ENCODE measurements around the gene AP4S1.

The AP4S1 gene

DNA sequence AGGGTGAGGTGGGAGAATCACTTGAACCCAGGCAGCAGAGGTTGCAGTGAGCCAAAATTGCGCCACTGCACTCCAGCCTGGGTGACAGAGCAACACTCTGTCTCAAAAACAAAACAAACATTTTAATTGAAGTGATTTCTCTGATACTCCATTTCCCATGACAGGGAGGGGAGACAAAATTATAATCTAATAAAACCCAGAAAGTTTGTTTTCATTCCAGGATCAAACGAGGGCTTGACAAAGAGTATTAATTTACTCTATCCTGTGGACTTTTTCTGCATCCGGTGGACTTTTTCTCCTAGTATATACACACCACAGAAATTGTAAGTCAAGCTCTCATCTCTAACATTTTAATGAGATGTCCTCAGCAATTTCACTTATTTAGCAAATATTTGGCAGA is 14.5 kb upstream of the AP4S1 start:
- no peak overlapping the region for H3K9ac ChIP-seq
- TF ChIP-seq, protein P1, sequence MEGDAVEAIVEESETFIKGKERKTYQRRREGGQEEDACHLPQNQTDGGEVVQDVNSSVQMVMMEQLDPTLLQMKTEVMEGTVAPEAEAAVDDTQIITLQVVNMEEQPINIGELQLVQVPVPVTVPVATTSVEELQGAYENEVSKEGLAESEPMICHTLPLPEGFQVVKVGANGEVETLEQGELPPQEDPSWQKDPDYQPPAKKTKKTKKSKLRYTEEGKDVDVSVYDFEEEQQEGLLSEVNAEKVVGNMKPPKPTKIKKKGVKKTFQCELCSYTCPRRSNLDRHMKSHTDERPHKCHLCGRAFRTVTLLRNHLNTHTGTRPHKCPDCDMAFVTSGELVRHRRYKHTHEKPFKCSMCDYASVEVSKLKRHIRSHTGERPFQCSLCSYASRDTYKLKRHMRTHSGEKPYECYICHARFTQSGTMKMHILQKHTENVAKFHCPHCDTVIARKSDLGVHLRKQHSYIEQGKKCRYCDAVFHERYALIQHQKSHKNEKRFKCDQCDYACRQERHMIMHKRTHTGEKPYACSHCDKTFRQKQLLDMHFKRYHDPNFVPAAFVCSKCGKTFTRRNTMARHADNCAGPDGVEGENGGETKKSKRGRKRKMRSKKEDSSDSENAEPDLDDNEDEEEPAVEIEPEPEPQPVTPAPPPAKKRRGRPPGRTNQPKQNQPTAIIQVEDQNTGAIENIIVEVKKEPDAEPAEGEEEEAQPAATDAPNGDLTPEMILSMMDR (IDR thresholded peaks at IDR 0.05) = no peak
- no peak overlapping the region for H3K4me2 ChIP-seq (ENCODE audit: low read length)
- no peaks in the 10 kb centered on the region for H3K9me3 ChIP-seq (ENCODE audit: control insufficient read depth, low read length)
- H3K79me2 ChIP-seq = peaks cover 46% of the 10 kb centered on the region
- H3K27ac ChIP-seq = no peak overlapping the region
- no peak overlapping the region for H2AFZ ChIP-seq
- H3K4me1 ChIP-seq = no peaks in the 10 kb centered on the region
- no peaks in the 10 kb centered on the region for H3K36me3 ChIP-seq (ENCODE audit: control insufficient read depth, insufficient read depth, low read length)
- no peak overlapping the region for H3K4me3 ChIP-seq (ENCODE audit: low read depth, low read length)
- H3K27me3 ChIP-seq (ENCODE audit: control insufficient read depth, insufficient read depth, low read length) = no peaks in the 10 kb centered on the region

GRCh38 chr14:31013841-31014240 is 11.6 kb upstream of the AP4S1 start:
- no peak overlapping the region for H3K27ac ChIP-seq
- no peaks in the 10 kb centered on the region for H3K27me3 ChIP-seq (ENCODE audit: control insufficient read depth, insufficient read depth, low read length)
- no peak overlapping the region for H3K4me3 ChIP-seq (ENCODE audit: low read depth, low read length)
- H3K9me3 ChIP-seq (ENCODE audit: control insufficient read depth, low read length) = no peaks in the 10 kb centered on the region
- peaks cover 56% of the 10 kb centered on the region for H3K79me2 ChIP-seq
- no peak overlapping the region for H3K9ac ChIP-seq
- H3K36me3 ChIP-seq (ENCODE audit: control insufficient read depth, insufficient read depth, low read length) = no peaks in the 10 kb centered on the region
- TF ChIP-seq, protein P1 (IDR thresholded peaks at IDR 0.05) = no peak
- no peak overlapping the region for H3K4me2 ChIP-seq (ENCODE audit: low read length)
- H3K4me1 ChIP-seq = no peaks in the 10 kb centered on the region
- no peak overlapping the region for H2AFZ ChIP-seq

DNA sequence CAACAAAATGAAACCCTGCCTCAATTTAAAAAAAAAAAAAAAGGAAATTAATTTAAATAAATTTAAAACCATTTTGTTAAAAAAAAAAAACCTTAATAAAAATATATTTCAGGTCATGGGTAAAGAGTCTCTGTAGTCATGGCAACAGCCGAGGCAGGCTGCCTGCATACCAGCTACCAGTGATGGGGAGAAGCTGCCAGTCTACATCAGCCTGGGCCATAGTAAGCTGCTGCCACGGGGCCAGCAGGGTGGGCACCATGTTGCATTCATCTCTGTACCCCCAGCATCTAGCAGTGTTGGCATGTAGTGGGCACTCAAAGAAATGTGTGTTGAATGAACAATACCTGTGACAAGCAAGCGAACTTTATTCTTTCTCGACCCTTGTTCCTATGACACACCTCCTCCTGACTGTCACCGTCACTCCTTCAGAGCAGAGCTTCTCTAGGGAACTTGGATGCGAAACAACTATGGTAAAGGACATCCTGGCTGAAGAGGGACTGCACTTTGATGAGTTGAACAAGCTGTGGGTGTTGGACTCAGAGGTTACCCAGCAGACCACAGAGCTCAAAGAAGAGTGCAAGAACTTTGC is 7.3 kb upstream of the AP4S1 start:
- TF ChIP-seq, protein P1 (IDR thresholded peaks at IDR 0.05) = no peak
- H3K9ac ChIP-seq = no peak overlapping the region
- H3K4me2 ChIP-seq (ENCODE audit: low read length) = no peak overlapping the region
- no peak overlapping the region for H3K4me3 ChIP-seq (ENCODE audit: low read depth, low read length)
- H2AFZ ChIP-seq = no peak overlapping the region
- no peaks in the 10 kb centered on the region for H3K36me3 ChIP-seq (ENCODE audit: control insufficient read depth, insufficient read depth, low read length)
- H3K79me2 ChIP-seq = peaks cover 60% of the 10 kb centered on the region
- H3K4me1 ChIP-seq = no peaks in the 10 kb centered on the region
- no peak overlapping the region for H3K27ac ChIP-seq
- no peaks in the 10 kb centered on the region for H3K27me3 ChIP-seq (ENCODE audit: control insufficient read depth, insufficient read depth, low read length)
- no peaks in the 10 kb centered on the region for H3K9me3 ChIP-seq (ENCODE audit: control insufficient read depth, low read length)

- Histone ChIP-seq H3K4me2 (ENCODE audit: low read length) (no peak overlapping the region), H3K79me2 (peaks cover 43% of the 10 kb centered on the region), H3K9me3 (ENCODE audit: control insufficient read depth, low read length) (no peaks in the 10 kb centered on the region), H3K27ac (no peak overlapping the region), H3K9ac (no peak overlapping the region), H3K27me3 (ENCODE audit: control insufficient read depth, insufficient read depth, low read length) (no peaks in the 10 kb centered on the region), H3K36me3 (ENCODE audit: control insufficient read depth, insufficient read depth, low read length) (no peaks in the 10 kb centered on the region), H3K4me1 (no peaks in the 10 kb centered on the region), H2AFZ (no peak overlapping the region), H3K4me3 (ENCODE audit: low read depth, low read length) (no peak overlapping the region)
- TF ChIP-seq, protein P1 (IDR thresholded peaks at IDR 0.05) = no peak
Measured at GRCh38 chr14:31020834-31021575, 4.4 kb upstream of the AP4S1 start.

- no peak overlapping the region for H2AFZ ChIP-seq
- no peaks in the 10 kb centered on the region for H3K4me1 ChIP-seq
- TF ChIP-seq, protein P1 (IDR thresholded peaks at IDR 0.05) = no peak
- no peaks in the 10 kb centered on the region for H3K27me3 ChIP-seq (ENCODE audit: control insufficient read depth, insufficient read depth, low read length)
- no peaks in the 10 kb centered on the region for H3K9me3 ChIP-seq (ENCODE audit: control insufficient read depth, low read length)
- H3K79me2 ChIP-seq = peaks cover 41% of the 10 kb centered on the region
- H3K36me3 ChIP-seq (ENCODE audit: control insufficient read depth, insufficient read depth, low read length) = no peaks in the 10 kb centered on the region
- no peak overlapping the region for H3K27ac ChIP-seq
- H3K4me2 ChIP-seq (ENCODE audit: low read length) = no peak overlapping the region
- no peak overlapping the region for H3K9ac ChIP-seq
- H3K4me3 ChIP-seq (ENCODE audit: low read depth, low read length) = no peak overlapping the region
Measured at GRCh38 chr14:31021576-31021949, 3.9 kb upstream of the AP4S1 start.
